ENCODE data around the gene WBP11.
"Not testable (repeated sequence)": the region's sequence is repeated elsewhere in the genome, so short reads cannot be mapped to it uniquely, and the experiment has no call there.

Gene WBP11

DNA sequence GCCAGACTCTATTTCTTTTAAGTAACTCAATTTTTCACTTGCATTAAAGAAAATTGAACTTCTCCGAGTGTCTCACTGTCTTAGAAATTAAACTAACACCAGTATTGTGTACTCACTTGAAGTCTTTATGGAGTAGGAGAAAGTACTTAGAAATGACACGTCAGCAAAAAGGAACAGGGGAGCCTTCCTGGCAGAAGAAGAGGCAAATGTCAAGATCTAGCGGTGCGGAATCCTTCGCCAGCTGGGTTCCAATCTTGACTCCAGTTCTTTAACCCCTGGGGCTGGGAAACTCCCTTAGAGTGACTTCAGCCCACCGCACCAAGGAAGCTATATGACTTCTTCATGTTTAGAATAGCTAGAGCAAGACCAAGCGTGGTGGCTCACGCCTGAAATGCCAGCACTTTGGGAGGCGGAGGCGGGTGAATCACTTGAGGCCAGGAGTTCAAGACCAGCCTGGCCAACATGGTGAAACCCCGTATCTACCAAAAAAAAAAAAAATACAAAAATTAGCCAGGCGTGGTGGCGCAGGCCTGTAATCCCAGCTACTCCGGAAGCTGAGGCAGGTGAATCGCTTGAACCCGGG lies 34.4 kb downstream of the WBP11 start:
- Histone ChIP-seq H2AFZ (ENCODE audit: low read depth, low read length, severe bottlenecking) (peak overlapping the region; percentile 30), H3K36me3 (ENCODE audit: low read length) (peaks cover 18% of the 10 kb centered on the region; the same call in 1 of the 2 replicates), H3K4me3 (ENCODE audit: insufficient read depth, low read length, poor library complexity, severe bottlenecking) (peak overlapping the region; percentile 76), H3K9me3 (ENCODE audit: insufficient read depth, low read length) (no peaks in the 10 kb centered on the region), H3K9ac (ENCODE audit: low read length) (peak overlapping the region; percentile 75), H4K20me1 (ENCODE audit: low read depth, low read length) (no peaks in the 10 kb centered on the region), H3F3A (ENCODE audit: insufficient read depth) (peaks cover 55% of the 10 kb centered on the region), H3K9me2 (replicated peaks; ENCODE audit: insufficient read depth, low read length) (no peaks in the 10 kb centered on the region), H3K27me3 (ENCODE audit: low read length) (no peaks in the 10 kb centered on the region), H3K4me2 (ENCODE audit: low read depth, low read length, poor library complexity, severe bottlenecking) (peak overlapping the region; percentile 91), H3K79me2 (ENCODE audit: insufficient read depth, low read length) (peaks cover 24% of the 10 kb centered on the region), H3K27ac (ENCODE audit: low read depth, low read length) (peak overlapping the region; percentile 94)
- TF ChIP-seq EZH2phosphoT487 (conservative IDR thresholded peaks at IDR 0.05; ENCODE audit: low read length): no peak
- TF ChIP-seq, protein P1, sequence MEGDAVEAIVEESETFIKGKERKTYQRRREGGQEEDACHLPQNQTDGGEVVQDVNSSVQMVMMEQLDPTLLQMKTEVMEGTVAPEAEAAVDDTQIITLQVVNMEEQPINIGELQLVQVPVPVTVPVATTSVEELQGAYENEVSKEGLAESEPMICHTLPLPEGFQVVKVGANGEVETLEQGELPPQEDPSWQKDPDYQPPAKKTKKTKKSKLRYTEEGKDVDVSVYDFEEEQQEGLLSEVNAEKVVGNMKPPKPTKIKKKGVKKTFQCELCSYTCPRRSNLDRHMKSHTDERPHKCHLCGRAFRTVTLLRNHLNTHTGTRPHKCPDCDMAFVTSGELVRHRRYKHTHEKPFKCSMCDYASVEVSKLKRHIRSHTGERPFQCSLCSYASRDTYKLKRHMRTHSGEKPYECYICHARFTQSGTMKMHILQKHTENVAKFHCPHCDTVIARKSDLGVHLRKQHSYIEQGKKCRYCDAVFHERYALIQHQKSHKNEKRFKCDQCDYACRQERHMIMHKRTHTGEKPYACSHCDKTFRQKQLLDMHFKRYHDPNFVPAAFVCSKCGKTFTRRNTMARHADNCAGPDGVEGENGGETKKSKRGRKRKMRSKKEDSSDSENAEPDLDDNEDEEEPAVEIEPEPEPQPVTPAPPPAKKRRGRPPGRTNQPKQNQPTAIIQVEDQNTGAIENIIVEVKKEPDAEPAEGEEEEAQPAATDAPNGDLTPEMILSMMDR (IDR thresholded peaks at IDR 0.05; ENCODE audit: insufficient read depth, low read length, poor library complexity, severe bottlenecking): no peak

DNA sequence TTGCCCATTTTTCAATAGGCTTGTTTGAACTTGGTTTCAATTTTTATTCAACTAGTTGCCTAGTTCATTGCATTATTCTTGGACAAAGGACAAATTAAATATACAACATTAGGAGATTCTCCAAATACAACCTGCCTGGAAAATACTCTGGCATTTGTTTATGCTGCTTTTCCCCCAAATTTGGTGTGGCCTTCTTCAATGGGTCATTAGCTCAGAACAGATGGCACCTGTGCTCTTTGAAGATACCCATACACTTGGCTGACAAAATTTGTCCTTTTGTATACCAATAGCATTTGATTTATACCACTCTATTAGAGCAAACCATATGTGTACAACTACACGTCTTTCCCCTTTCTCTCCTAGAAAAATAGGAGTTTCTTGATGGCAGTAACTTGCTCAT lies 35.7 kb downstream of the WBP11 start:
- Histone ChIP-seq H3K79me2 (ENCODE audit: insufficient read depth, low read length) (peaks cover 24% of the 10 kb centered on the region), H3K4me3 (ENCODE audit: insufficient read depth, low read length, poor library complexity, severe bottlenecking) (no peak overlapping the region), H3K9me3 (ENCODE audit: insufficient read depth, low read length) (no peaks in the 10 kb centered on the region), H3K9me2 (replicated peaks; ENCODE audit: insufficient read depth, low read length) (no peaks in the 10 kb centered on the region), H2AFZ (ENCODE audit: low read depth, low read length, severe bottlenecking) (no peak overlapping the region), H3K27me3 (ENCODE audit: low read length) (no peaks in the 10 kb centered on the region), H4K20me1 (ENCODE audit: low read depth, low read length) (no peaks in the 10 kb centered on the region), H3K36me3 (ENCODE audit: low read length) (peaks cover 21% of the 10 kb centered on the region; the same call in 1 of the 2 replicates), H3K4me2 (ENCODE audit: low read depth, low read length, poor library complexity, severe bottlenecking) (peak overlapping the region; percentile 91), H3F3A (ENCODE audit: insufficient read depth) (peaks cover 46% of the 10 kb centered on the region), H3K27ac (ENCODE audit: low read depth, low read length) (no peak overlapping the region), H3K9ac (ENCODE audit: low read length) (no peak overlapping the region)
- TF ChIP-seq, protein P1 (IDR thresholded peaks at IDR 0.05; ENCODE audit: insufficient read depth, low read length, poor library complexity, severe bottlenecking): no peak
- no peak for TF ChIP-seq EZH2phosphoT487 (conservative IDR thresholded peaks at IDR 0.05; ENCODE audit: low read length)

DNA sequence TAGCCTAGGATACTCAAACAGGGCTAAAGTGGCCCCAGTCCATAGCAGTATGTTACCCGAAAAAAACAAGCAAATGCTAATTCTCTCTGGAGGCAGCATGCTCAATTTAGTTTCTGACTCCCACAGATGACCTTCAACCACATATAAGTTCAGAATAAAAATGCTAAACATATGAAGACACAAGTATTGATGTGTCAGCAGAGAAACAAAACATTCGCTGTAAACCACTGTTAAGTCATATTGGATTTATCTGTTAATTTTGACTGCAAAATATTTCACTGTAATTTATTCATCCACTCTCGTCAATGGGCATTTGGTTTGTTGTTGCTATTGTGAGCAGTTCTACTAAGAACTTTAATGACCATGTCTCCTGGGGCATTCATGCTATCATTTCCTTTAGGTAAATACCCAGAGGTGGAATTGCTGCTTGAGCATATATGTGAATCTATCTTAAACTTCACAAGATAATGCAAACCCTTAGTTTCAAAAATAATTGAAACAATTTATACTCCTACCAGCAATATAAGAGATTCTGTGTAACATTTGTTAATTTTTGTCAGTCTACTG lies 36.5 kb downstream of the WBP11 start:
- Histone ChIP-seq H3K27ac (ENCODE audit: low read depth, low read length) (0 out of 2 replicates have a peak overlapping the region, but pooled peaks have one; percentile 7), H3K79me2 (ENCODE audit: insufficient read depth, low read length) (peaks cover 24% of the 10 kb centered on the region), H3K36me3 (ENCODE audit: low read length) (peaks cover 24% of the 10 kb centered on the region; the same call in 1 of the 2 replicates), H2AFZ (ENCODE audit: low read depth, low read length, severe bottlenecking) (no peak overlapping the region), H3K27me3 (ENCODE audit: low read length) (no peaks in the 10 kb centered on the region), H3K9ac (ENCODE audit: low read length) (no peak overlapping the region), H3K9me3 (ENCODE audit: insufficient read depth, low read length) (no peaks in the 10 kb centered on the region), H3K9me2 (replicated peaks; ENCODE audit: insufficient read depth, low read length) (no peaks in the 10 kb centered on the region), H4K20me1 (ENCODE audit: low read depth, low read length) (no peaks in the 10 kb centered on the region), H3F3A (ENCODE audit: insufficient read depth) (peaks cover 41% of the 10 kb centered on the region), H3K4me3 (ENCODE audit: insufficient read depth, low read length, poor library complexity, severe bottlenecking) (no peak overlapping the region), H3K4me2 (ENCODE audit: low read depth, low read length, poor library complexity, severe bottlenecking) (no peak overlapping the region)
- TF ChIP-seq, protein P1 (IDR thresholded peaks at IDR 0.05; ENCODE audit: insufficient read depth, low read length, poor library complexity, severe bottlenecking): no peak

DNA sequence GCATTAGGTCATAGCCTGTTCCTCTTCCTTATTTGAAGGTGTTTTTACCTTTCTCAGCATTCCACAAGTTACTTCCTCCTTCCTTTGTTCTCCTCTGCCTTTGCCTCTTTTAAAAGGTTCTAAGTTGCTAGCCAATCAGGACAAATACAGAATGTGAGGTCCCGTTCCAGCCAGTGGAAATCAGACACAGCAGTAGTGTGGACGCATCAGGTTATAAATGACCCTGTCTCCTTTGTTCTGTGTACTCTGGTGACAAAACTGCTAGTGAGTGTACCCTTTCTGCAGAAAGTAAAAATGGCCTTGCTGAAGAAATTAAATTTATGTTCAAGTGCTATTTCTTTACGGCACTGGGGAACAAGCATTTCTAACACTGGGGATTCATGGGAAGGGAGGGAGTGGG lies 37.3 kb downstream of the WBP11 start:
- H2AFZ ChIP-seq (ENCODE audit: low read depth, low read length, severe bottlenecking); H3K9ac ChIP-seq (ENCODE audit: low read length); H3K27me3 ChIP-seq (ENCODE audit: low read length); H3K9me3 ChIP-seq (ENCODE audit: insufficient read depth, low read length); H3K4me3 ChIP-seq (ENCODE audit: insufficient read depth, low read length, poor library complexity, severe bottlenecking); H3K27ac ChIP-seq (ENCODE audit: low read depth, low read length); H3K9me2 ChIP-seq (replicated peaks; ENCODE audit: insufficient read depth, low read length); H4K20me1 ChIP-seq (ENCODE audit: low read depth, low read length); H3K4me2 ChIP-seq (ENCODE audit: low read depth, low read length, poor library complexity, severe bottlenecking): not testable (repeated sequence)
- H3K36me3 ChIP-seq (ENCODE audit: low read length): peaks cover 24% of the 10 kb centered on the region; the same call in 1 of the 2 replicates
- H3K79me2 ChIP-seq (ENCODE audit: insufficient read depth, low read length): peaks cover 24% of the 10 kb centered on the region
- peaks cover 35% of the 10 kb centered on the region for H3F3A ChIP-seq (ENCODE audit: insufficient read depth)
